HG03139 (cell line): Measurements from ENCODE around the gene NPFF.
"Not testable (repeated sequence)": the region's sequence is repeated elsewhere in the genome, so short reads cannot be mapped to it uniquely, and the experiment has no call there.

ENCODE experiments used
- ATAC-seq: cut with Tn5 transposase; IDR thresholded peaks from one replicate; pipeline ENCODE4 v1.9.1; 2021; ENCODE audit not compliant: unreplicated experiment

The NPFF gene, protein sequence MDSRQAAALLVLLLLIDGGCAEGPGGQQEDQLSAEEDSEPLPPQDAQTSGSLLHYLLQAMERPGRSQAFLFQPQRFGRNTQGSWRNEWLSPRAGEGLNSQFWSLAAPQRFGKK

DNA sequence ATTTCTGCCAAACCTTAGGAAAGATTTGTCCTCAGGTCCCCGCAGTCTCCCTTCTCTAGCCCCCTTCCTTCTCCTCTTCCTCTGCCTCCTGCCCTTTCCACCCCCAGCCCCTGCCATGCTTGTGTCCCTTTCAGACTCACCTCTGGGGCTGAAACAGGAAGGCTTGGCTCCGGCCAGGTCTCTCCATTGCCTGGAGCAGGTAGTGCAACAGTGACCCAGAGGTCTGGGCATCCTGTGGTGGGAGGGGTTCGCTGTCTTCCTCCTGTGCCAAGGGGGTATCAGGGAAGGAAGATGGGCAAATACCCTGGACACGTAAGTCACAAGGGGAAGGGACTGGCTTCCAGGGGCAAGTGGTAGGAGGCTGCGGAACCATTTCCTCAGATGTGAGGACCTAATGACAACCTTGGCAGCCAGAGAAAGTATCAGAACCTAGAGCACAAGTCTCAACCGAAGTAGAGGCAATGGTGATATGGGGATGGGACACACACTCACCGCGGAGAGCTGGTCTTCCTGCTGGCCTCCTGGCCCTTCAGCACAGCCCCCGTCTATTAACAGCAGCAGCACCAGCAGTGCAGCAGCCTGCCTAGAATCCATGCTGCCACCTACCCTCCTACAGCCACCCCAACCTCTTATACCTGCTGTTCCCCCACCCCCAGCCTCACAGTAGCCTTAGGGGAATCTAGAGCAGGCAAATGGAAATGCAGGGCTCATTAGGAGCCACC is at the start of gene NPFF:
NPFF (minus strand) TSS at position 604 of the 722 bp plus-strand sequence; CDS start at position 594, 10 bp downstream.
- no peak for ATAC-seq

DNA sequence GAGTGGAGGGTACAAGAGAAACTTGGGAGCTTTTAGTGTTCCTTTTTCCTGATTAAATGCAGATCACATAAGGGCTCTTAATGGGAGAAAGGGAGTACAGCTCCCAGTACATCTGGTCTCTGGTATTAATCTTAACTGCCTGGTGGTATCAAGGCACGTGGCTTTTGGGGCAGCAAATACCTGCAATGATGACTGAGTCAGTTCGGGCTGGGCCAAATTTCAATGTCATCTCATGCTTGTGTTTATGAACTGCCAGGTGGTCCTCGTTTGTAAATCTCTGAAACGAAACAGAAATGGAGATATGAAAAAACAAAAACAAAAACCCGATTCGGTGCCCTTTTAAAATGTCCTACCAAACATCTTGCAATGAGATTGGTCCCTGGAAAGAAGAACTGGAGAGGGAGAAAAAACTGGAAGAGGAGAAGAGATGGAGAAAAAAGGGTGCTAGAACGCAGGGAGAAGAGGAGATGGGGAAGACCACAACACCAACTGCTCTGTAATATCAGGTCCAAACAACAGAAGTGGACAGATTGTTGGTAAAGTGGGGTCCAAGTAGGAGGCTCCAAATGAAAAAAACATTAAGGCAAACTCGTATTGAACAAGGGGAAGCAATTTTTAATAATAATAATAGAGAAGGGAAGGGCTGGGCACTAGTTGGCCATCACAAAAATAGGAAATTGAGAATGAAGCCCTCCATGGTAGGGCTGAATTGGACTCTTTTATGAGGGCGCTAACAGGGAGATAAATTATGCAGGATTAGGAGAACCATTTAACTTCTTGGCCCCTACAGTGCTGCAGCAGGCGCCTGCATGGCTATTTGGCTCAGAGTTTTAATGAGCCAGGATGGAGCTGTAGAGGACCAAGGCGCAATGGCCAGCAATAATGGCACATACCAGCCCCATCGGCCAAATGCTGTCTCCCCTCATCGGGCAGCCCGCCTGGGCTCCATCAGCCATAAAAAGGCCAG is 45.4 kb upstream of the NPFF start:
- no peak for ATAC-seq

DNA sequence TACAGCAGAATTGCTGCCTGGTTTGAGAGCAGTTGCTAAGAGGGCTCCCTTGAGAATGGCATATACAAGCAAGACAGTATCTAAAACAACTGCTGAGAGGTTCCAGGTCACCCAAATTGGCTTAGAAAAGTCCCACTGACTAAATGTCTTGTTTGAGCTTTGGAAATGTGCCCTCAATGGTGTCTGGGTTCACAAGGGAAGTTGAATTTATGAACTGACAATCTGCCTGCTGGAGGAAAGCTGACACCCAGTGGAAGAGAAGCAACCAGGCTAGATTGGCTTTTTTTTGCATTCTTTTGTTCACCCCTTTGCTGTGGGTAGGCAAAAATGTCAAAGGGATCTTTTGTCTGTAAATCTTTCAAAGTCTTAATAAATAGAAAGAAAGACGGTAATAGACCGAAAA is 44.6 kb upstream of the NPFF start:
- ATAC-seq: no peak

DNA sequence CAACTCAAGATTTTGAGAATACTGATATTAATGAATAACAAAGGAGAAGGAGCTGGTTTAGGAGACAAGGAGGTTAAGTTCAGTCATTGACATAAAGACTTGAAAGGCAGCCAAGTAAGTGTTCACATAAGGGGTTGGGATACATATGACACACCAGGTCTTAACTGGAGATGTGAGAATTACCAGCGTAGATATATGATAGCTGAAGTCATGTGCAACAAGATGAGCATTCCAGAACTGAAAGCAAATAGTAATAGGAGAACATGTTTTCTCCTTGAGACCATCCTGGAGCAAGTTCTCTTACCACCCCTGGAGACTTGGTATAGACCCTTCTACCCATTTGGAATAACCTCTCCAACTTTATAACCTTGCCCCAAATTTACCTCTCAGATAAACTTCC is 43.3 kb upstream of the NPFF start:
- ATAC-seq: no peak

DNA sequence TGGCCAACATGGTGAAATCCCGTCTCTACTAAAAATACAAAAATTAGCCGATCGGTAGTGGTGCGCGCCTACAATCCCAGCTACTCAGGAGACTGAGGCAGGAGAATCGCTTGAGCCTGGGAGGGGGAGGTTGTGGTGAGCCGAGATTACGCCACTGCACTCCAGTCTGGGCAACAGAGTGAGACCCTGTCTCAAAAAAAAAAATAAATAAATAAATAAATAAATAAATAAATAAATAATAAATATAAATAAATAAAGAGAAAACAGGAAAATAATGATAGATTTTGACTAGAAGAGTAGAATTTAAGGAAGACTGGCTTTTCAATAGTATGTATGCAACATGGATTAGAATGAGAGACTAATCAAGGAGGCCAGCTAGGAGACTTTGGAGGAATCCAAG is 42.8 kb upstream of the NPFF start:
- not testable (repeated sequence) for ATAC-seq

DNA sequence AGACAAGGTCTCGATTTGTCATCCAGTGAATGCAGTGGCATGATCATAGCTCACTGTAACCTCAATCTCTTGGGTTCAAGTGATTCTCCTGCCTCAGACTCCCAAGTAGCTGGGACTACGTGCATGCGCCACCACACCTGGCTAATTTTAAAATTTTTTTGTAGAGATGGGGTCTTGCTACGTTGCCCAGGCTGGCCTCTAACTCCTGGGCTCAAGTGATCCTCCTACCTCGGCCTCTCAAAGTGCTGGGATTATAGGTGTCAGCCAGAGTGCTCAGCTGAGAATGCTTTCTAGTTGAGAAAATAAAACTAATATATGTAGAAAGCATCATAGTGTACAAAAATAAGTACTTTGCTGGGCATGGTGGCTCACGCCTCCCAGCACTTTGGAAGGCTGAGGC is 41.1 kb upstream of the NPFF start:
- not testable (repeated sequence) for ATAC-seq

DNA sequence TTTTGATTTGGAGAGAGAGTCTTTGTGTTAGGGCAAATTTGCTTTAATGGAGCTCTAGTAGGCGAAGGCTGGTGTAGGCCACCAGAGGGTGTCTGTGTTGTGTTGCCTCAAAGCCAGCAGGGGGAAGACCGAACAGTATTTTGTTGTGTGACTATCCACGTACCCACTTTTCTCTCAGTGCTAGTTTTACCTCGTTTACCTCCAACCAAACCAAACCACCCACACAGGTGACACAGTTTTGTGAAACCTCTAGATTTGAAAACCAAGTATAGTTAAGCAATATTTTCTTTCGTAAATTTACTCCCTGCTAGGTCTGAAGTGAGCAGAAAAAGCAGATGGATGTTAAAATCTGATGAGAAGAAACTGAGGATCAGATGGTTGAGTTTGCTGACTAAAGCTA is 36.3 kb upstream of the NPFF start:
- no peak for ATAC-seq

DNA sequence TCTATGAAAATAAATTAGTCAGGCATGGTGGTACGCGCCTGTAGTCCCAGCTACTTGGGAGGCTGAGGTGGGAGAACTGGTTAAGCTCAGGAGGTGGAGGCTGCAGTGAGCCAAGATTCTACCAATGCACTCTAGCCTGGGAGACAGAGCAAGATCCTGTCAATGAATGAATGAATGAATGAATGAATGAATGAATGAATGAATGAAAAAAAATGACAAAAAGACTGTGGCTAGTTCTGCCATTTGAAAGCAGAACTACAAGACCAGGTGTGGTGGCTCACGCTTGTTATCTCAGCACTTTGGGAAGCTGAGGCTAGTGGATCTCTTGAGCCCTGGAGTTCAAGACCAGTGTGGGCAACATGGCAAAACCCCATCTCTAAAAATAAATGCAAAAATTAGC is 32.2 kb upstream of the NPFF start:
- ATAC-seq: no peak

DNA sequence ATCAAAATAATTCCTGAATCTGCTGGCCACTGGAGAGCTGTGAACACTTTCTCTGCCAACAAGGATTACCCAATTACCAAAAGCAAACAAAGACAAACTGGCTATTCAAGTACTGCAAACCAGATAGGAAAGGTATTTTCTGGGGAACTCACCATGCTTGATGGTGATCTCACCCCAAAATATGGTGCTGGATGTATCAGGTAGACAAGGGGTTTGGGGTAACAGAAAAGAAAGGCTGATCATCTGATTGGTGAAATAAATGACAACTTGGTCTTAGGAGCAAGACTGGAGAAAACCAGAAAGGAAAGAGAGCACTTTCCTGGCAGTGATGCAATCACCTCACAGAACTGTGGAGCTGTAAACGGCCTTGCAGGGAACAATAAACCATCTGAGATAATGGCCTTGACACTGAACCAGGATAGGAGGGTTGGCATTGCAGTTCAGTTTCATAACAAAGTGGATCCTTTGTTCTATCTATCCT is 31.0 kb upstream of the NPFF start:
- no peak for ATAC-seq

DNA sequence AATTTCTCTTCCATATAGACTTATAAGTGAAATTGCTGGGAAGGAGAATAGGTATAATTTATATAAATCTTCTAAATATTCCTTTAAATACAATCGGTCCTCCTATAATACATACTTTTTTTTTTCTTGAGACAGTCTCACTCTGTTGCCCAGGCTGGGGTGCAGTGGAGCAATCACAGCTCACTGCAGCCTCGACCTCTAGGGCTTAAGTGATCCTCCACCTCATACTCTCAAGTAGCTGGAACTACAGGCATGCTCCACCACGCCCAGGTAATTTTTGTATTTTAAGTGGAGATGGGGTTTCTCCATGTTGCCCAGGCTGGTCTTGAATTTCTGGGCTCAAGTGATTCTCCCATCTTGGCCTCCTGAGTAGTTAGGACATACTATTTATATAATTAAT is 29.7 kb upstream of the NPFF start:
- ATAC-seq: no peak

DNA sequence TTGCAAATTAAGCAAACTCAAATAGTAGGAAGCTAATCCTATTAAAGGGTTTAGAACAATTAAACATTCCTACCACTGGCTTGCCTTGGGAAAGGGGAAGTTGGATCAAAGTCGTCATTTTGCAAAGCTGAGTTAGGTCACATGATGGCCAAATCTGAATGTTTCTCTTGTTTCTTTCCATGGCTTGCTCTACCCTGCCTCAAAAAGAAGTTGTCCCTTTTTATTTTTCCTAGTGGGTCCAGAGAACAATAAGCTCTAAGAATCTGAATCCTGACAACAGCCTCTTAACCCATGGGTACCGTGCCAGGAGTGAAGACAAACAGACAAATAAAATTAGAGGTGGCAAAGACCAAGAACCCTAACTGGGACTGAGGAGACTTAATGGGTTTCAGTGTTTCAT is 26.2 kb upstream of the NPFF start:
- ATAC-seq: no peak

DNA sequence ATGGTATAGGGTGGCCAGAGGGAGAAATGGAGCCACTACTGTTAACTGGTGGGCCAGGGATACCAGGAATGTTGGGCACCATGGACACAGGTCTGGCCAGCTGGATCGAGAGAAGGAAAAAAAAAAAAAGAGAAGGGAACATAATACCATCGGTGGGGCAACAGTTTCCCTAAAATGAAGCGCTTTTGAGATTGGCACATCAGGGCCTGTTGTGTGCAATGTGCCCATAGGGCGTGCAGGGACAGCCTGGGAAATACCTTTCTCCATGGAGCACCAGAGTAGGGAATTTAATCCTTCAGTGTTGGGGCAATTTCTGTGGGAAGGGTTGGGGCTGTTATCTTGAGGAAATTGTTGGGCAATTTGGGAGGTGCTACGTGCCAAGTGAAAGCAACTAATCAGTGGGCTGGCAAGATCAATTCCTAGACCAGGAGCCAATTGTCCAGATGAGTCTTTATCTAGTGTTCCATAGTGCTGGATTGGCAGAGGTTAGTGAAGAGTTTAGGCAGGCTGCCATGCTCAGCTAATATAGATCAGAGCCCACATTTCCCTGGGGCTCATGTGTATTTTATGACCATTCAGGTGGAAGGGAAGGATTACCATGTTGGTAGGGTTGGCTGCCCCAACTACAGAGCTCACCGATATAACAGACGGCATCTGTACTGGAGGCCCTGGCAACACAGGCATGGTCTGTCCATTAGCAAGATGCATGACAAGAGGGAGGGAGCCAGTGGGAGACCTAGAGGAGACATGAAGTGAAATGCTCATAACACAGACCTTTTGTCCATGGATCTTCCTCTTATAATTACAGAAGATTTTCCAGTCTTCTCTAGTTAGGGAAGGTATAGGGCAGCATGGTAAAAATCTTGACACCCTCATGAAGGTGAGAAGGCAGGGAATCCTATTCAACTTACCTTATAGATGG is 25.5 kb upstream of the NPFF start:
- ATAC-seq: no peak

DNA sequence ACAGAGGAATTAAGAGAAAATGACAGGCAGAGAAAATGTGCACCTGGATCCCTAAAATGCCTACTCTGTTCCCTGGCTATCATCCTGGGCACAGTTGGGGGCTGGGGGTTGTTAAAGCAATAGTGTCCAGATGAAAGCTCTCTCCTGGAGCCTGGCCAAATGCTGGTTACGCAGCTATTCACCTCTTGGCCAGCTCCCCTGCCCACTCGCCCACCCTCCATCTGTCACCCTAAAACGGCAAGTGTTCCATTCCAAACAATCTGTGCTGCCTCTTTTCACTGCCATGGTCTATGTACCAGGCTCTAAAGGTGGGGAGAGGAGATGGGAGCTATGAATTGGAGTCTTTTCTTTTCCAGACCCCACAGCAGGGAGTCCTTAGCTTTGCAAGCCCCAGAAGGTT is 24.7 kb upstream of the NPFF start:
- no peak for ATAC-seq

DNA sequence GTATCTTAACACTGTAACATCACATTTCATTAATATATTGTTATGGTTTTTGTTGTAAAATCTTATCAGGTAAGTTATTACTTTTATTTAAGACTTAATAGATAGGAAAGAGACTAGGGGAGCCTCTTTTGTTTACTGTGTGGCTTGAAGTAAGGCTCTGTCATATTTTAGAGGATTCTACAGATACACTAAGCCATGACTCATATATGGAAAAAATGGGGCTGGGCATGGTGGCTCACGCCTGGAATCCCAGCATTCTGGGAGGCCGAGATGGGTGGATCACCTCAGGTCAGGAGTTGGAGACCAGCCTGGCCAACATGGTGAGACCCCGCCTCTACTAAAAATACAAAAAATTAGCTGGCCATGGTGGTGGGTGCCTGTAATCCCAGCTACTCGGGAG is 23.6 kb upstream of the NPFF start:
- no peak for ATAC-seq

DNA sequence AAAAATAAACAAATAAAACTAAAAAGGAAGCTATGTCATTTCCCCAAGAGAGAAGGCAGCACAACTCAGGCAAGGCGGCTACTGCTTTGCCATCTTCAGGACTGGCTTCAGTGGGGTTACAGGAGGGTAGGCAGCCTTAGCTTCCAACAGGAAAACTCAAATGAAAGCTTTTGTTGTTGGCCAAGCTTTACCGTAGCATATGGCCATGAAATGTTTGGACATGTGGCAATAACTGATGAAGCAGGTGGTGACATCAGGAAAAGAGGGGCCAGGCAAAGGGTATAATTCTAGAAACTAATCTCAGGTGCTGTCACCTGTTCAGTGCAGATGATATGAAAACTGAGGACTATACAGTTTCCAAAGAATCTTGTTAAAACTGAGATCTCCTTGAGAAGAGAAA is 22.8 kb upstream of the NPFF start:
- no peak for ATAC-seq

DNA sequence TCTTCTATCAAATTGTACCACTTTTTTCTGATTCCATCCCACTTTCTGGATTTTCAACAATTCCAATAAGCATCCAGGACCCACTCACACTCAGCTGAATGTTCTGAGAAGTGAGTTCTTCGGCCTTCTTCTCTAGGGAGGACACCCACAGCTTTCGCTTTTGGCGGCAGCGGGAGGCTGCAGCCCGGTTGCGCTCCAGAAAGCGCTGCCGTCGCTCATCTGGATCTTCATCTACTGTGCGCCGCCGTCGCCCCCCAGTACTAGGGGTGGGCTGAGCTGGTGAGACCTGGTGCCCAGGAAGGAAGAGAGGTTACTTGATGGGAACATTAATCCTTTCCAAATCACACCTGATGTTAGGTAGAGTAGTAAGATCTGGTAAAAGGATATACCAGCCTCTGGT is 17.2 kb upstream of the NPFF start:
- no peak for ATAC-seq

DNA sequence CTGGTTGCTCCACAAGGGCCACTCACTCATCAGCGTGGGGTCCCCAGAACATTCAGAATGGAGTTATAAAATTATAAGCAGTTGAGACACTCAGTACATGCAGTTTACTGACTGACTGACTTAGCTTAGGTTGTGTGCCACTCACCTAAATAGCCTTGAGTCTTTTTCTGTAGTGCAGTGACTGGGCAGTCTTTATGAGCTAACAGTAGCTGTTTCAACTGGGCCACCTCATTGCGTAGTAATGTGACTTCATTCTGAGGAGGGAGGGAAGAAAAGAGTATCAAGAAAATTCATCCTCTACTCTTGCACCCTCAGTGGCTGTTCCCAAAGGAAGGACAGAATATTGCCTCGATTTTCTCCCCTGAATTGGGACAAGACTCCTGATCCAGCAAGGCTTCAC is 15.8 kb upstream of the NPFF start:
- ATAC-seq: no peak

DNA sequence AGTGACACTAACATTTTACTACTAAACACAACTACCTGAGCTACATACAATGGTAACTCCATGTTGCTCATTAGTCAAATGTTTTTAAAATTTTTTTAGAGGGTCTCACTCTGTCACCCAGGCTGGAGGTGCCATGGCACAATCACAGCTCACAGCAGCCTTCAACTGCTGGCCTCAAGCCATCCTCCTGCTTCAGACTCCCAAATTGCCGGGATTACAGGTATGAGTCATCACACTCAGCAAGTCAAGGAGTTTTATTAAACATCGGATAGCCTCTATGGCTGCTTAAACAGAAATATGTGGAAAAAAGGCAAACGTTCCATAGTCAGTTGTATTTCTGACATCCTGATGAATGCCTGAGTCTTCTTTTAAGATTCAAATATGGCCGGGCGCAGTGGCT is 11.1 kb upstream of the NPFF start:
- no peak for ATAC-seq

DNA sequence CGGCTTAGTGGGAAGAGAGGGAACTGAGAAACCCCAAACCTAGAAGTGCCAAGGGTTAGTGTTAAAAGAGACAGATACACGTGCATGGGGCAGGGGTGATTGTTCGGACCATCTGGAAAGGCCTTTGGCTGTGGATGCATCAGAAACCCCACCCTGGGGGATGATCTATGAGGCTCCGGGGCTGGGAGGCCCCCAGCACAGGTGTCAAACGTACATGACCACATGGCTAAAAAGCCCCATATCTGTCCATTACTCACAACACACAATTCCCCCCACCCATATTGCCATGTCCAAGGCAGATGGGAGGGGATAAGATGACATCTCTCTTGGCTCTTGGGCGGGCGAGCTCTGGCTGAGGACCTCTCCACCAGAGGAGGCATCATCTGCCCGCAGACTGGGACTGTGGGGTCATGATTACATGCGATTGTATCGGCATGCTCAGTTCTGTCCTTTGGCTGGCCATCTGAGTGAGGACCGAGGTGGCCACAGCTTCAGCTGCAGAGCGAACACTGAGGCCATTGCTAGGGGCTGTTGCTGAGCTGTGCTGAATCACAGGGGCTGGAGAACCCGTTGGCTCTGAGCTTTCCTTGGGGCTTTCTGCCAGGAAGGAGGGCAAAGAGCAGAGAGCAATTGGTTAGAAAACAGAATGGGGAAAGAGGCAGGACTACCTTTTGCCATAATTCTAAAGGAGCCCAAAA is 9.6 kb upstream of the NPFF start:
- ATAC-seq: no peak

DNA sequence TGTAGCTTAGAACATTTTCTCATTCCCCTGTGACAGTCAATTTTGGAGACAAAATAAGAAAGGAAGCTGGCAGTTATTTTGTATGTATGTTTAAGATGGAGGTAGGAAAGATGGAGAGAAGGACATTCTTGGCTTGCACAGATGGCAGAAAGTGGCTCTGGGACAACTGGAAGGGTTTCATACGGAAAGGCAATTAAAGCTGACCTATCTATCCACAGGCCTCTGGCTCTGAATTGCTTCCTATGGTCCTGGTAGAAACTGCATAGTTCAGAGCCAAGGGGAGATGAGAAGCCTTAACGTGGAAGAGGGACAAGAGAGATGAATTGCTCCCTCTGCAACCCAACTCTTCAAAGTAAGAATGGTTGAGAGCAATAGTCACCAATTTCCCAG is 8.0 kb upstream of the NPFF start:
- ATAC-seq: no peak
